ENCODE results near the gene OR52B2.

DNA sequence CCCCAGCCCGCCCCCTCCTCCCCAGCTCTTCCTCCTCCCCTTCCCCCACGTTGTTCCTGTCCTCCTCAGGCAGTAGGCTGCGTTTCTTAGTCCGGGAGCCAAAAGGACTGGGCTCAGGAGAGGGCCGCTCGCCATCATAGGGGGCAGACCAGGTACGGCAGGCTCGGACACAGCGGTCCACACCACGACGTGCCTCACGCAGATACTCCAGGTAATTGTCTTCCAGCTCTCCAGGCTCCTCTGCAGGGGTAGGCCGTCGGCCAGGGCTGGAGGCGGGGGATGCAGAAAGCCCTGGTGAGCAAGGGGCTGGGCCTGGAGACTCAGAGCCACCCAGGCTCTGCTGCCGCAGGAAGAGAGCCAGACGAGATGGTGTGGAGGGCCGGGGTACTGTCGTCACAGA, 47.6 kb upstream of the OR52B2 start:
- TF ChIP-seq, protein P1, sequence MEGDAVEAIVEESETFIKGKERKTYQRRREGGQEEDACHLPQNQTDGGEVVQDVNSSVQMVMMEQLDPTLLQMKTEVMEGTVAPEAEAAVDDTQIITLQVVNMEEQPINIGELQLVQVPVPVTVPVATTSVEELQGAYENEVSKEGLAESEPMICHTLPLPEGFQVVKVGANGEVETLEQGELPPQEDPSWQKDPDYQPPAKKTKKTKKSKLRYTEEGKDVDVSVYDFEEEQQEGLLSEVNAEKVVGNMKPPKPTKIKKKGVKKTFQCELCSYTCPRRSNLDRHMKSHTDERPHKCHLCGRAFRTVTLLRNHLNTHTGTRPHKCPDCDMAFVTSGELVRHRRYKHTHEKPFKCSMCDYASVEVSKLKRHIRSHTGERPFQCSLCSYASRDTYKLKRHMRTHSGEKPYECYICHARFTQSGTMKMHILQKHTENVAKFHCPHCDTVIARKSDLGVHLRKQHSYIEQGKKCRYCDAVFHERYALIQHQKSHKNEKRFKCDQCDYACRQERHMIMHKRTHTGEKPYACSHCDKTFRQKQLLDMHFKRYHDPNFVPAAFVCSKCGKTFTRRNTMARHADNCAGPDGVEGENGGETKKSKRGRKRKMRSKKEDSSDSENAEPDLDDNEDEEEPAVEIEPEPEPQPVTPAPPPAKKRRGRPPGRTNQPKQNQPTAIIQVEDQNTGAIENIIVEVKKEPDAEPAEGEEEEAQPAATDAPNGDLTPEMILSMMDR (conservative IDR thresholded peaks at IDR 0.05 in 1 of 2, IDR thresholded peaks at IDR 0.05 in 1 of 2; ENCODE audit: extremely low read depth in 1 of 2, insufficient read depth in 1 of 2, low read depth in 1 of 2, low read length in 2 of 2) = no peak
- TF ChIP-seq EZH2 (IDR thresholded peaks at IDR 0.05; ENCODE audit: borderline replicate concordance, low read length) = no peak

All from mammary epithelial cell (primary cell).